DND-41 (cell line): ENCODE measurements around the gene KIF18B.
"Not testable (repeated sequence)": the region's sequence is repeated elsewhere in the genome, so short reads cannot be mapped to it uniquely, and the experiment has no call there.

ENCODE experiments used
- ATAC-seq: fragments of 200-7000 bp; cut with Tn5 transposase; 3 replicates; pipeline ENCODE4 v1.9.1; 2021; ENCODE audit warnings: low read depth; ENCODE audit not compliant: insufficient read depth
- DNase-seq: peaks from one replicate; pipeline ENCODE4 v3.0.0-alpha.2; 2020
- H2AFZ ChIP-seq: 2 replicates; pipeline ENCODE4 v1.6.0; 2012; ENCODE audit warnings: low read depth, low read length
- H3K27ac ChIP-seq: 2 replicates; pipeline ENCODE4 v1.5.1; 2012; ENCODE audit warnings: low read length, inconsistent platforms
- H3K27me3 ChIP-seq: fragments of 200-600 bp; sonication (generic); 2 replicates; pipeline ENCODE4 v1.6.0; 2012; ENCODE audit warnings: low read length, mild to moderate bottlenecking, inconsistent platforms; ENCODE audit not compliant: insufficient read depth, poor library complexity
- H3K36me3 ChIP-seq: 2 replicates; pipeline ENCODE4 v1.5.1; 2012; ENCODE audit warnings: low read length, inconsistent platforms; ENCODE audit not compliant: insufficient read depth
- H3K4me1 ChIP-seq: 2 replicates; pipeline ENCODE4 v1.5.1; 2012; ENCODE audit warnings: mild to moderate bottlenecking, low read length; ENCODE audit not compliant: insufficient read depth
- H3K4me2 ChIP-seq: 2 replicates; pipeline ENCODE4 v1.6.0; 2012; ENCODE audit warnings: mild to moderate bottlenecking, moderate library complexity, low read length, inconsistent platforms; ENCODE audit not compliant: insufficient read depth
- H3K4me3 ChIP-seq, 2 experiments: fragments of 200-600 bp in 1 of 2; shearing (Covaris generic) in 1 of 2; 2 replicates each; pipeline ENCODE4 v1.5.1; 2012 to 2016; ENCODE audit warnings: inconsistent platforms in 2 of 2, low read length in 2 of 2, mild to moderate bottlenecking in 2 of 2, low read depth in 1 of 2, moderate library complexity in 1 of 2
- H3K79me2 ChIP-seq: 2 replicates; pipeline ENCODE4 v1.6.0; 2012; ENCODE audit warnings: low read length, inconsistent platforms; ENCODE audit not compliant: insufficient read depth
- H3K9ac ChIP-seq: 2 replicates; pipeline ENCODE4 v1.6.0; 2012; ENCODE audit warnings: low read depth, mild to moderate bottlenecking, inconsistent platforms, low read length, moderate library complexity
- H3K9me3 ChIP-seq: 2 replicates; pipeline ENCODE4 v1.5.1; 2012; ENCODE audit warnings: low read length, moderate library complexity, mild to moderate bottlenecking, inconsistent platforms; ENCODE audit not compliant: insufficient read depth, severe bottlenecking
- H4K20me1 ChIP-seq: 2 replicates; pipeline ENCODE4 v1.6.0; 2012; ENCODE audit warnings: low read length; ENCODE audit not compliant: insufficient read depth
- EZH2 ChIP-seq: IDR thresholded peaks from 3 replicates; pipeline ENCODE4 v1.6.1; 2012; ENCODE audit warnings: borderline replicate concordance, low read depth, mild to moderate bottlenecking, moderate library complexity, low read length, inconsistent platforms; ENCODE audit not compliant: severe bottlenecking
- TF ChIP-seq, protein P1 (sequence below): IDR thresholded peaks from 2 replicates; pipeline ENCODE4 v1.5.1; 2012; ENCODE audit warnings: borderline replicate concordance, low read length, moderate library complexity, mild to moderate bottlenecking; ENCODE audit not compliant: poor library complexity, severe bottlenecking; ENCODE audit errors: extremely low read depth

The KIF18B gene

DNA sequence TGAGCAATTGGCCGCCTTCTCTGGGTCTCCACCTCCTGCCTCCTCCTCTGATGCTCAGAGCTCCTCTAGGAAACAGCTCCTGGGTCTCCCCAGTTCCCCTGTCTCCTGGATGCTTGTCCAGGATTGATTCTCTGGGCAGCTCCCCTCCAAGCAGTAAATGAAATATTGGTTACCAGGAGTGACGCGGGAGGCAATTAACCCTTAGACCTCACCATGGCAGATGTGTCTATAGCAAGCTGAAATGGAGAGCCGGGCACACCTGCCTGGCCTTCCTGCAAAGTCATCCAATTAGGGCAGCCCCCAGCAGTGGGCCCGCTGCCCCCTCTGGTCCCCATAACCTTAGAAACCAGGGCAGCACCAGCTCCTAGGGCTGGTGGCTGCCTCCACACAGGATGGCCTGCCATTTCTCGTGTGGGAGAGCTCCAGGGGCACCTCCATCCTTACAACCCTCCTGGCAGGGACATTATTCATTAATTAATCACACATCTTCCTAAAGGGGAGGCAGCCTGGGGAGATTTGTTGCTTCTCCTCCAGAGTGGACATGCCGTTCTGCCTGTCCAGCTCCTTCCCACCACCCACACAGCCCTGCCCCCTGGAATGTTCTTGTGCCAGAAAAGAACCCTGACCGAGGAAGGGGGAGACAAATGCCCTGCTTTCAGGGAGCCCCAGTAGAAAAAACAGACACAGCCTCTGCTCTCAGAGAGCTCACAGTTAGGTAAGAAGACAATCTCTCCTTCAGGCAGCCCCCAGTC is 8.3 kb upstream of the KIF18B start:
- H3K9me3 ChIP-seq, result no peaks in the 10 kb centered on the region
- no peak overlapping the region for H3K4me3 ChIP-seq
- no peak for ATAC-seq

DNA sequence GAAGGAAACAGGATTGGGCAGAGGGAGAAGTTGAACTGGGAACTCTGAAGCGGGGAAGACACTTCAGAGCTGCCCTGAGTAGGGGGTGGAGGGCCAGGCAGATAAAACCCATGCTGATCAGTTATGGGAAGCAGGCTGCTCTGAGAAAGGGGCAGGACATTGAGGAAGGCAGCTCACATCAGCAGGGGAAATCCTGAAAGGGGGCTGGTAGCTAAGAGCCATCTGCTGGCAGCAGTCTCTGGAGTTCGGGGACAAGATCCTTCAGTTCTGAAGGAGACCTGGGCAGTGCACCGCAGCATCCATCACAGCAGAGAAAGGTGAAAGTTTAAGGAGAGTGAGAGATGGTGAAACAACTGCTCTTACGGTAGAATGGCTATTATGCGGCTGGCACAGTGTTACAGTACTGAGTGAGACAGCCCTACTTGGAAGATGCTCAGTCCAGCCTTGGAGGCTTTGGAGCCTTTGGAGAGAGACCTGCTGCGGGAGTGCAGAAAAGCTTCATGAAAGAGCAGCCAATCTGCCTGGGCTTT is 5.4 kb upstream of the KIF18B start:
- Histone ChIP-seq H3K36me3 (no peaks in the 10 kb centered on the region), H3K4me1 (peaks cover 6% of the 10 kb centered on the region), H3K9me3 (no peaks in the 10 kb centered on the region), H3K4me3 (no peak overlapping the region), H3K27me3 (no peaks in the 10 kb centered on the region), H2AFZ (no peak overlapping the region), H3K27ac (no peak overlapping the region), H3K79me2 (peaks cover 2% of the 10 kb centered on the region; the same call in 1 of the 2 replicates), H4K20me1 (no peaks in the 10 kb centered on the region), H3K9ac (no peak overlapping the region), H3K4me2 (no peak overlapping the region)
- no peak for ATAC-seq
- TF ChIP-seq, protein P1, sequence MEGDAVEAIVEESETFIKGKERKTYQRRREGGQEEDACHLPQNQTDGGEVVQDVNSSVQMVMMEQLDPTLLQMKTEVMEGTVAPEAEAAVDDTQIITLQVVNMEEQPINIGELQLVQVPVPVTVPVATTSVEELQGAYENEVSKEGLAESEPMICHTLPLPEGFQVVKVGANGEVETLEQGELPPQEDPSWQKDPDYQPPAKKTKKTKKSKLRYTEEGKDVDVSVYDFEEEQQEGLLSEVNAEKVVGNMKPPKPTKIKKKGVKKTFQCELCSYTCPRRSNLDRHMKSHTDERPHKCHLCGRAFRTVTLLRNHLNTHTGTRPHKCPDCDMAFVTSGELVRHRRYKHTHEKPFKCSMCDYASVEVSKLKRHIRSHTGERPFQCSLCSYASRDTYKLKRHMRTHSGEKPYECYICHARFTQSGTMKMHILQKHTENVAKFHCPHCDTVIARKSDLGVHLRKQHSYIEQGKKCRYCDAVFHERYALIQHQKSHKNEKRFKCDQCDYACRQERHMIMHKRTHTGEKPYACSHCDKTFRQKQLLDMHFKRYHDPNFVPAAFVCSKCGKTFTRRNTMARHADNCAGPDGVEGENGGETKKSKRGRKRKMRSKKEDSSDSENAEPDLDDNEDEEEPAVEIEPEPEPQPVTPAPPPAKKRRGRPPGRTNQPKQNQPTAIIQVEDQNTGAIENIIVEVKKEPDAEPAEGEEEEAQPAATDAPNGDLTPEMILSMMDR, result no peak
- no peak for TF ChIP-seq EZH2
- no peak for DNase-seq

More for the DNA sequence above, 8.3 kb upstream of the KIF18B start:
- no peak overlapping the region for H3K27ac ChIP-seq
- no peak overlapping the region for H2AFZ ChIP-seq
- H3K9ac ChIP-seq, result no peak overlapping the region
- no peaks in the 10 kb centered on the region for H3K79me2 ChIP-seq
- H3K36me3 ChIP-seq, result no peaks in the 10 kb centered on the region
- no peak for DNase-seq
- no peaks in the 10 kb centered on the region for H3K27me3 ChIP-seq
- H3K4me1 ChIP-seq, result no peaks in the 10 kb centered on the region
- no peak overlapping the region for H3K4me2 ChIP-seq
- no peaks in the 10 kb centered on the region for H4K20me1 ChIP-seq
- TF ChIP-seq EZH2, result no peak
- TF ChIP-seq, protein P1, result no peak

DNA sequence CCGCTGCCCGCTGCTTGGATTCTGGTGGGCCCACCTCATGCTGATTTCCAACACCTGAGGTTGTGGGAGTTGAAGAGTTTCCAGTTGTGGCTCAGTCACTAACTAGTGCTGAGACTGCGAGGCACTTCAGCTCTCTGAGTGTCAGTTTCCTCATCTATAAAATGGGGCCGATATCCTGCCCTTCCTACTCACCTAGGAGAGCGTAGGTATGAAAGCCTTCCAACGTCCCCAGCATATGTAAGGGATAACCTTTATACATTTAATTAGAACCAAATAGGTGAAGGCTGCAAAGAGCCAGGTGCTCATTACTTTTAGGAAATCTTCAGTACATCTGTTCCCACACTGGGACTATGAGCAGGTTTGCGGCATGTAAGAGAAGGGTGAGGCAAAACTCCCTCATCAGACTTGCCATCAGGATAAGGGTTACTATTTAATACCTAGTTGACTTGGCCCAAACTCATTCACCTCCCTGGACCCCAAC is 782 bp upstream of the KIF18B start:
- TF ChIP-seq, protein P1, result no peak
- TF ChIP-seq EZH2, result no peak
- Histone ChIP-seq H3K36me3 (peaks cover 36% of the 10 kb centered on the region), H4K20me1 (peaks cover 14% of the 10 kb centered on the region; the same call in 1 of the 2 replicates), H3K4me3 (peak overlapping the region; percentile 66 to 97), H3K9me3 (no peaks in the 10 kb centered on the region), H2AFZ (peak overlapping the region; percentile 88), H3K79me2 (peaks cover 47% of the 10 kb centered on the region), H3K27me3 (no peaks in the 10 kb centered on the region), H3K4me1 (peaks cover 40% of the 10 kb centered on the region), H3K4me2 (peak overlapping the region; percentile 89), H3K9ac (peak overlapping the region; percentile 93), H3K27ac (peak overlapping the region; percentile 95)
- DNase-seq, result no peak
- no peak for ATAC-seq

DNA sequence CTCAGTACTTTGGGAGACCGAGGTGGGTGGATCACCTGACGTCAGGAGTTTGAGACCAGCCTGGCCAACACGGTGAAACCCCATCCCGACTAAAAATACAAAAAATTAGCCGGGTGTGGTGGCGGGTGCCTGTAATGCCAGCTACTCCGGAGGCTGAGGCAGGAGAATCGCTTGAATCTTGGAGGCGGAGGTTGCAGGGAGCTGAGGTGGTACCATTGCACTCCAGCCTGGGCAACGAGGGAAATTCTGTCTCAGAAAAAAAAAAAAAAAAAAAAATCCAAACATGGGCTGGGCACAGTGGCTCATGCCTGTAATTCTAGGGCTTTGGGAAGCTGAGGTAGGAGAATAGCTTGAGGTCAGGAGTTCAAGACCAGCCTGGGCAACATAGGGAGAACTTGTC is 1.9 kb downstream of the KIF18B start:
- H2AFZ ChIP-seq, ATAC-seq, H3K9me3 ChIP-seq, DNase-seq, H3K27ac ChIP-seq, H3K27me3 ChIP-seq: not testable (repeated sequence)
- peaks cover 74% of the 10 kb centered on the region for H3K79me2 ChIP-seq
- H3K4me1 ChIP-seq, result peaks cover 60% of the 10 kb centered on the region
- H3K4me2 ChIP-seq, result peak overlapping the region; percentile 89
- H3K9ac ChIP-seq, result peak overlapping the region; percentile 93
- peak overlapping the region; percentile 66 to 97; a peak in 3 of 4 replicates for H3K4me3 ChIP-seq
- H4K20me1 ChIP-seq, result peaks cover 34% of the 10 kb centered on the region
- peaks cover 58% of the 10 kb centered on the region for H3K36me3 ChIP-seq
